ENCODE measurements around the gene PPP1R3G.

PPP1R3G gene

DNA sequence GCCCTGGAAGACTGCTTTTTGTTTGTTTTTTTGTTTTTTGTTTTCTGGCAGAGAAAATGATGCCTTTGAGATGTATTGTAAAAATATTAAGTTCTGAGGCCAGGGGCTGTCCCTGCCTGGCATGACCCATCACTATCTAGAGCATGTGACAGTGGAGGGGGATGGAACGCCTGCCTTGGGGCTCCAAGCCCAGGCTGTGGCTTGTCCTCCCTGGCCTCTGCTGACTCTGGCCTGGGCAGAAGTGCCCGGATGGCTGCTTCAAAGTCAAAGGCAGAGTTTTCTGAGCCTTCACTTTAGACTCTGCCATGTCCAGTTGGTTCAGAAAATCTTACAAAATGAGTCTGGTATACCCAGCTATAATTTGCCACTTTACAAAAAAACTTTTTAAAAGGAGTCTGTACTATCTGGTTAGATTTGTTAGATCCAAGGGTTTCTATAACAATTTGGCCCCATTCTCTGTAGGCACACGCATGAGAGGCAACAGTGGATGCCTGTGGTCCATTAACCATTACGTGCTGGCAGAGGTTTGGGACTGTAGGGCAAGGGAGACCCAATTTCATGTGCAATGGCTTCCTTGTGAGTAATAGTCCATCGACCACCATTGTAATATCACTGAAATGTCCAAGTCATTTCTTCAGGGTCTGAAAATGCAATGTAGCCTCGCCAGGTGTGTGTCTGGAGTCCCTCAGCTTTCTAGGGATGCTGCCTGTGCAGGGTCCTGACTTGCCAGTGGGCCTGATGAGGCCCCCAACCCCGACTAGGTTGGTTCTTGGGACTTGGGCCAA lies 8.3 kb downstream of the PPP1R3G start:
- no peak for DNase-seq (ENCODE audit: low read depth, low spot score)

DNA sequence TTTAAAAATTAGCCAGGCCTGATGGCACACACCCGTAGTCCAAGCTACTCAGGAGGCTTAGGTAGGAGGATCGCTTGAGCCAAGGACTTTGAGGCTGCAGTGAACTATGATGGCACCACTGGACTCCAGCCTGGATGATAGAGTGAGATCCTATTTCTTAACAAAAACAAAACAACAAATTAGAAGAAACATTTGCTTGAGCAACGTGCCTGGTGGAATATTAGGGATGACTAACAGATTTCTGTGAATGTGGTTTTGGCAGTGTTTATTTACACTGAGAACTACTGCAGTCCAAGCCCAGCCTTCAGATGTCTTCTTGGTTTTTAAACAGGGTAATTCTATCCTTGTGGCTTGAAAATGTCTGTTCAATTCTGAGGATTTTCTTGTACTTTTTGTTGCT lies 9.2 kb downstream of the PPP1R3G start:
- DNase-seq (ENCODE audit: low read depth, low spot score): no peak

DNA sequence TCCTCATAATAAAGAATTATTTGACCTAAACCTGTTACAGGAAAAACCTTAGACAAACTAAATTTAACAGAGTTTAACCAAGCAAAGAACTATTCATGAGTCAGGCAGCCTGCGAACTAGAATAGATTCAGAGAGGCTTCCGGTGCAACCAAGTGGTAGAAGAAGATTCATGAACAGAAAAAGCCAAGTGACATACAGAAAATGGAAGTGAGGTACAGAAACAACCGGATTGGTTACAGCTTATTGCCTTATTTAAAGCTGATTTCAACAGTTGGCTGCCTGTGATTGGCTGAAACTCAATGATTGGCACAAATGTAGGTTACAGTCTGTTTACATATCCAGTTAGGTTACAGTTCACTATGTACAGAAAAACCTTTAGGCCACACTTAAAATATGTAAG lies 10.1 kb downstream of the PPP1R3G start:
- DNase-seq (ENCODE audit: low read depth, low spot score): no peak

DNA sequence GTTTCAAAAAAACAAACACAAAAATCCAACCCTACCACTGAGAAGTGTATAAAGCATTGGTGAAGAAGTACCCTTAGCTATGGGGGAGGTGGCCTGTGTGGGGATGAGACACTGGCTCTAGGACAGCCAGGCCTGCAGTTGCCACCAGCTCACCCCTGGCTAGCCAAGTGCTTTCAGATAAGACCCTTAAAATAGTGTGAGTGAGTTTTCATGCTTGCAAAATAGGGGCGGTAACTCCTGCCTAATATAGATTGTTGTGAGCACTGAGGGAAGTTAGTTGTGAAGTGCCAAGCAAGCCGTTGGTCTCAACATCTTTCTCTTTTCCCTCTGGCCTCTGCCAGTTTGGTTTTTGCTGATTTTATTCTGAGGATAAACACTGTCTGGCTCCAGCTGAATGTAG lies 11.3 kb downstream of the PPP1R3G start:
- no peak for DNase-seq (ENCODE audit: low read depth, low spot score)

DNA sequence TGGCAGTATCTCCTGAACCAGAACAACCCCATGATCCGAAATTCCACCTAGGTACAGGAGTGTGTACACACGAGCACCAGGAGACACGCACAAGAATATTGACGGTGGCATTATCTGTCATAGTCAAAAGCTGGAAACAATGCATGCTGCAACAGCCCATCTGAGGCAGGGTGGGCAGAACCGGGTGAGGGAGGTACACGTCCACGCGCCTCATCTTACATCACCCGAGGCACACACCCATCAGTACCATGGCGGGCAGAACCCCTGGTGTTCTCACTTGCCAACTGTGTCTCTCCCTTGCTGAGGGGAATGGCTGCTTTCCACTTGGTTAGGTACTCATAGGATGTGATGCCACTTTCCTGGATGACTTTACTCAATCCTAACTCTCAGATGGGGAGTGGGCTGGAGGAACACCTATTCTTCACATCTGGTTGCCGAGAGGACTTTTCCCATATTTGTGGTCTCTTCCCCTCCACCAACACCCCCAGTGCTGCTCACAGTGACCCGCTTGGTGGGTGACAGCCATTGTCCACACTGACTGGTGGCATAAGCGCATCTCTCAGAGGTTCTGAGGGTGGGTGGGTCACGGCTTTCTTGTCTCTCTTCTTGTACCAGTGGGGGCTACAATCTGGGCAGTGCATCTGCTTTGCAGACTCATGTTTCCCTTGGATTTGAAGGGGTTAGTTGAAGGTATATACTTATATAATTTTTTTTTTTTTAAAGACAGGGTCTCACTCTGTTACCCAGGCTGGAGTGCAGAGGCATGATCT lies 13.5 kb downstream of the PPP1R3G start:
- DNase-seq (ENCODE audit: low read depth, low spot score): no peak

DNA sequence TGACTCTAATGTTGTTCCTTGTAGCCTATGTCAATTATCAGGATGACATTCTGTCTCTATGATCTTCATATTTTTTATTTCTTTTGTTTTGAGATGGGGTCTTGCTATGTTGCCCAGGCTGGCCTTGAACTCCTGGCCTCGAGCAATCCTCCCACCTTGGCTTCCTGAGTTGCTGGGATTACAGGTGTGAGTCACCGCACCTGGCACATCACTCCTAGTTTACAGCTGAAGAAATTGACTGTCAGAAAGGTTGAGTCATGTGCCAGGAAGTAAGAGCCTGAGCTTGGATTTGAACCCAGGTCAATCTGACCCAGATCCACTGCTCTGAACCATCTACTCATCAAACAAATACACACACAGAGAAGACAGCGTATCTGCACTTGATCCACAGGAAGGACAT lies 14.4 kb downstream of the PPP1R3G start:
- no peak for DNase-seq (ENCODE audit: low read depth, low spot score)

DNA sequence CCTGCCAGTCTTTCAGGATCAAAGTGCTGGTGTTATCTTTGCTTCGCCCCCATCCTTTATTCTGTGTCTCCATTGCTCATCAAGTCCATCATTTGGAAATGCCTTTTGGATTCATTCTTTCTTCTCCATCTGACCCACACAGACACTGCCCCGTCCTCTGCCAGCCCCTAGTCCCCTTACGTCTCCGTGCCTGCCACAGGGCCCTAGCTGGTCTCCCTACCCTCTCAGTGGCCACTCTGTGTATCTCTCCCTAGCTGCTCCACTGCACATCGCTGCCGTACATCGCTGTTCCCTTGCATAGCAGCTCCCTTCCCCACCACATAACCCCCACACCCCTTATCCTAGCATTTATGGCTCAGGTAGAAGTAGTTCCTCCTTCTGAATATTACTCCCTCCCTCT lies 15.7 kb downstream of the PPP1R3G start:
- no peak for DNase-seq (ENCODE audit: low read depth, low spot score)

DNA sequence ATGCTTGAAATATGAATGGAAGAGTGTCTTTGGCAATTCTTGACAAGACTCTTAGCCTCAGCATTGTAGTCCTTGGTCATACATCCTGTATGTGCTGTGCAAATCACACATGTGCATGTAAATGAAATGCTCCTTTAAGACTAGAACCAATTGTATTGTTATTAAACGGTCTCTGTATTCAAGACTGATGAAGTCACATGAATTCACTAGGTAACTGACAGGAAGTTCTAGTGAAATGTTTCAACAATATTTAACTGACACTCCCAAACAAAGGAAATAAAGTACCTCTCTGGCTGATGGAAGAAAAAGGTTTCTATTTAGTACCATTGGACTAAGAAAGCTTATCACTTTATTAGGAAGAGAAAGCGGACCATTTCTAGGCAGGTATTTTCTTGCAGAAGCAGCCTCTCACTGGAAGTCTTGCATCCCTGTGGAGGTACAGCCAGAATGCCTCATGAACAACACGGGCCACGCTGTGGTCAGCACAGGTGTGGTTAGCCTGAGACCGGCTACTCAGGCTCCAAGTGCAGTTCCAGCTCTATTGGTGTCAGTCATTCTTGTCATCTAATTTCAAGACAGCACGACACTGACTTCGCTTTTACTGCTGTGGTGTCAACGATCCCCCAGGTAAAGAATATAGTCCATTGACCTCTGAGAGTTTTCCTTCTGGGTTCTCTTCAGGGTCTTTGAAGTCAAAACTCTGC lies 17.3 kb downstream of the PPP1R3G start:
- DNase-seq (ENCODE audit: low read depth, low spot score): no peak

DNA sequence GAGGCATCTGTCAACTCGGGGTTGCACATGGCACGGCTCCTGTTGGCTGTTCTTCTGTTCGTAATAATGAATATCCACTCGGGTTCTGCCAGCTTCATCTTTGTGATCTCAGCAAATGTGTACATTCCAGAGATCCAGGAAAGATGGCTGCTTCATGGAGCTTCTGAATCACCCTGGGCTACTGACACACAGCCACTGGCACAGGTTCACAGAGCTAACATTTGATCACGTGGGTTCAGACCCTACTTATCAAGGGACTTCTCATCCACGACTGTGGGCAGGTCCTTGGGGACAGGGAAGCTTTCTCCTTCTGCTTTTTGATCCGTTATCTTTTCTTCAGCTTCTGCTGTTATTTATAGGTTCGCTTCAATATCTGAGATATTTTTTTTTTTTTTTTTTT lies 18.1 kb downstream of the PPP1R3G start:
- DNase-seq (ENCODE audit: low read depth, low spot score): no peak

DNA sequence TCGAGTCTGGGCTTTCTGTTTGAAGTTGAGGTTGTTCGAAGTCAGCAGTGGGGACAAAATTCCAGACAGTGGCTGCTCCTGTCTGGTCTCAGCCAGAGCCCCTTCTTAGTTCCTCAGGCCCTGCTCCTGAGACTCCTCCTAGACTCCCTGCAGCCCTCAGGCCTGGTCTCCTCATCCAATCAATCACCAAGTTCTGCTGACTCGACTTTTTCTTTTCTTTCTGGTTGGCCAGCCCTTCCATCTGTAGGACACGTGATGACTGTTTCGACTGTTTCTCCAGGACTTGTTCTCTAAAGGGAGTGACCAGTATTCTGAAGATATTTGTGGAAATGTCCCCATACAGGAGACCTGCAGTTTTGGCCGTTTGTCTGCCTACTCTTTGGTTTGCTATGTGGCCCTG lies 19.5 kb downstream of the PPP1R3G start:
- no peak for DNase-seq (ENCODE audit: low read depth, low spot score)

DNA sequence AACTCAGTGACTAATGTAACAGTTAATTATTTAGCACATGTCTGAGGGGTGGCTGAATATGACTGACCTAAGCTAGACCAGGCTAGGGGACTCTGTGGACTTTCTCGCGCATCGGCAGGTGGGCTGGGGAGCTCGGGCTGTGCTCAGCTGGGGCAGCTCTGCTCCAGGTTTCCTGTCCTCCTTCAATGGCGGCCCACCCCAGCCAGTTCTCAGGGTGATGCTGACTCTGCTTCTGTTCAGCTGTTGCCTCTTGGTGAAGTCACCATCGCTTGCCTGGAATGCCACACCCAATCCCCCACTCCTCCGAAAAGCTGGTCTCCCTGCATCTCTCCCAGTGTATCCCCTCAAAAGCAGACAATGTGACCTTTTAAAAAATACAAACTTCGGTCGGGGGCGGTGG lies 20.0 kb downstream of the PPP1R3G start:
- no peak for DNase-seq (ENCODE audit: low read depth, low spot score)

DNA sequence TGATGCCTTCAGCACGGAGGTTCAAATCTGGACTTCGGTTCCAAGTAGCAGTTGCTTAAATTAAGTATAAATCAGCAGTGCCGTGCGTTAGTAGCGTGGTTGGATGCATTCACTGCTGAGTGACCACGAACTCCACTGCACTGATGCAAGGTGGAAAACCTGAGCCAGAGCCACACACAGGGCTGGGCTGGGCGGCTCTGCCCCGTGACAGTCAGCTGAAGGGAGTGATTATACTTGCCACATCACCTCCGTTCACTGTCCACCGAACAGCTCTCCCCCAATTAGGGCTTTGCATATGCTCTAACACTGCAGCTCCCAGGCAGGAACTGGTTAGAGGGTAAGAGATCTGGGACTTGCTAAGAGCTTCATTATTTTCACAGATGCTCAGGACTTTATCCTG lies 22.2 kb downstream of the PPP1R3G start:
- no peak for DNase-seq (ENCODE audit: low read depth, low spot score)

DNA sequence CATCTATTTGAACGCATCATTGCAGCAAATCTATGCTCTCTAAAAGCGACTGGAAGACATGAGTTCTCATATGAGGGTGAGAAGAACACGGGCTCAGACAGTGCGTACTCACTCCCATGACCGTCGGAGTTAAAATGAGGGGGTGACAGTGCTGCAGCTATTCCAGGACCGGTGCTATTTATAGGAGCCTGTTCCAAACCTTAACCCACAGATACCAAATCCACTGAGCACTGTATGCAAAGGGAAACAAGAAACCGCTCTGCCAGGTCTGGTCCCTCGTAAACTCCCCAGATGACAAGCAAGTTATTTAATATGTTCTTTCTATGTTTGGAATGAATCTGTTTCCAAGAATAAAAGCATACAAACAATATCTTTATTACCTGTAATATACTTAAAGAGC lies 22.9 kb downstream of the PPP1R3G start:
- no peak for DNase-seq (ENCODE audit: low read depth, low spot score)

DNA sequence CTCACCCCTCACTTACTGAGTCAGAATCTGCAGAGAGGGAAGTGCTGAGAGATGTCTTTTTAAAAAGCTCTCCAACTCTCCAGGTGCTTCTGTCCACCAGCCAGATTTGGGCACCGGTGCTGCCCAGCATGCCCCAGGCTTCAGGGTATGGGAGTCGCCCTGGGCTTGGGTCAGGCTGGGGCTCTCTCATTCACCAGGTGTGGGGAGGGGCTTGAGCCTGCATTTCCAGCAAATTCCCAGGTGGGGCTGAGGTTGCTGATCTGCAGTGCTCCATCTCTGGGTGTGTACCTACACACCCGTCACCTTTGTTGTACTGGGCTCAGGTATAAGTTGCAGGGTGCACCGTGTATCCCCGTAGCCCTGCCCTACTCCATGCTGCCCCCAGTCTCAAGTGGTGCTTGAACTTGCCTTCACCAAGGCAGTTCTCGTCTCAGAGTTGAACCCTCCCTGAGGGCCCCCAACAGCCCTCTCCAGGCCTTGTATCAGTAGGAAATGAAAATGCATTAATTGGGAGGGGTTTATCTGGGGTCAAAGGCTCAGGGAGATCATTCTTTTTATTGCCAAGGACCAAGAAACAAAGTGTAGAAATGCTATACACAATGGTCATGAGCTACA lies 23.5 kb downstream of the PPP1R3G start:
- DNase-seq (ENCODE audit: low read depth, low spot score): no peak

DNA sequence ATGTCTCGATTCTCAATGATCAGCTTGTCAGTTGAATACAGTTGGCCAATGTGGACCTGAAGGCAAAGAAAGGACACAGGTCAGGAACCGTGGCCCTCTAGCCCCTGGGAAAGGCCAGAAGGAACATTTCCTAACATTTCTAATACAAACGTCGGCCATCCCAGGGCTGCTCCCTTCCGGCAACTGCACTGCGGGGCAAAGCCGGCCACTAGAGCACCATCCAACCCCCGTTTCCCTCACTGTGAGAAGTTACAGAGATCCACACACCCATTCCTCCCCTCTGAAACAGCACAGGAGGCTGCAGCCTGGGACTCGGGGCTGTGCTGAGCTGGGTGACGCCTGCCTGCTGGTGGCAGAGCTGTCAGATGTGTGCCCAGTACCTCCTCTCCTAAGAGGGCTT lies 24.3 kb downstream of the PPP1R3G start:
- no peak for DNase-seq (ENCODE audit: low read depth, low spot score)

DNA sequence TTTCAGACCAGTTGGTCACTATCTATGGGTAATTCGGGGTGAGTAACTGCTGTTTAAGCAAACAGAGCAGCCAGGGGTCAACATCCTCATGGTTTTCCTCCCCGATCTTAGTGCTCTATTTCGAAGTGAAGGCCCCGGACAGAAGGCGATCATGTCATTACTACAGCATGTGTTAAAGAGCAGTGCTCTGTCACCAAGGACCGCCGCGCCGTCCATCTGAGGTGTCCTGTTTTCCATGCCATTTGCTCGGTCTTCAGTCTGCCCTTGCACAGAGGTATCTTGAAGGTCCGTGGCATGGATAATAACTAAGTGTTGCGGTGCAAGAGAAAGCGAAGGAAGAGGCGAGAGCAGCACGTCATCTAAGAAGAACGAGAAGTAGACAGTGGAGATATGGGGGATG lies 25.1 kb downstream of the PPP1R3G start:
- no peak for DNase-seq (ENCODE audit: low read depth, low spot score)

DNA sequence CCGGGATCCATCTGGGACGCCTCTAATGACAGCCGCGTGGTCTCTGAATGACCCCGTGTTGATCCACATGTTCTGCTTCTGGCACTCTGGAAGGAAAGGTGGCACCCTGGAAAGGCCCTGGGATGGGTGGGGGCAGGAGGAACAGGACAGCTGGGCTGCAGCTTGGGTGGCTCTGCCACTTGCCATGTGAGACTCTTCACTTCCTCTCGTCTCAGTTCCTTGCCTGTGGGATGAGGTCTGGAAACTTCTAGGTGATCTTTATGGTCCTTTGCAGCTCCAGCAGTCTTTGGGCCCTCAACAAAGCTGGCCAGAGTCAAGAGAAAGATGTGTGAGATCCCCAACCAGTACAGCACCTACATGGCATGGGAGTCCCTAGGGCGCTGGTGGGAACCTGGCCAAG lies 26.5 kb downstream of the PPP1R3G start:
- DNase-seq (ENCODE audit: low read depth, low spot score): no peak

DNA sequence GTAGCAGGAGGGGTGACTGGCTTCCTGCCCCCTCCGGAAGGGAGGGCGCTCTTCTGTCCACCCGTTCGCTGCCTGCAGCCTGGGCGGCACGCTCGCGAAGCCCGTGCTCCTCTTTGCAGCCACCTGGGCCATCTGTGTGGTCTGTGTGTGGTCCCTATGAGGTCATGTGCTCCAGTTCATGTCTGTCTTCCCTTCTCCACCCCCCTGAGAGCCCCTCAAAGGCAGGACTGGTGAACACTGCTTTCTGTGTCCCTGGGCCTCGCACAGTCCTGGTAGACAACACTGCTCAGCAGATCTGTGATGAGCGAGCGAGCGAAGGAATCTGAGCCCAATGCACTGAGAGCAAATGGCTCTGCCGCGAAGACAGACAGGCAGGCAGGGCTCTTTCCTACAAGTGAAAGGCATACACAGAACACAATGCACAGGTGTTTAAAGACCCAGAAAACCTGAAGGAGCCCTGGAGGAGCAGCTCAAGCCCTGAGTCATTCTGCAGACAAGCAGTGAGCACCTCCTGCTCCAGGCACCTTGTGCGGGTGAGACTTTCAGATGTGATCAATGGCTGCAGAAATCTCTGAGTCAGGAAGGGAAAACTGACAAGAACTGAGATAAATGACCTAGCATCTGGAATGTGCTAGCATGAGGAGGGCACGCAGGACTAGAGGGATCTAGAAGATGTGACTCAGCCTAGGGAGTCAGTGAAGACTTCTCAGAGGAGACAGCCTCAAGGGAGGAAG lies 27.1 kb downstream of the PPP1R3G start:
- DNase-seq (ENCODE audit: low read depth, low spot score): no peak

DNA sequence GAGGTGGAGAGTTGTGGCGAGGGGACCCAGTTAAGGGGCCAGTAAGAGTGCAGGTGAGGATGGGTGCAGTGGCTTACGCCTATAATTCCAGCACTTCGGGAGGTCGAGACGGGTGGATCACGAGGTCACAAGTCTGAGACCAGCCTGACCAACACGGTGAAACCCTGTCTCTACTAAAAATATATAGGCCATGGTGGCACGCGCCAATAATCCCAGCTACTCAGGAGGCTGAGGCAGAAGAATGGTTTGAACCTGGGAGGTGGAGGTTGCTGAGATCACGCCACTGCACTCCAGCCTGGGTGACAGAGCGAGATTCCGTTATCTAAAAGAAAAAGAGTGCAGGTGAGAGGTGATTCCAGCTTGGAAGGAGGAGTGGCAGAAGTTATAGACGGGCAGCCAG lies 28.0 kb downstream of the PPP1R3G start:
- no peak for DNase-seq (ENCODE audit: low read depth, low spot score)

DNA sequence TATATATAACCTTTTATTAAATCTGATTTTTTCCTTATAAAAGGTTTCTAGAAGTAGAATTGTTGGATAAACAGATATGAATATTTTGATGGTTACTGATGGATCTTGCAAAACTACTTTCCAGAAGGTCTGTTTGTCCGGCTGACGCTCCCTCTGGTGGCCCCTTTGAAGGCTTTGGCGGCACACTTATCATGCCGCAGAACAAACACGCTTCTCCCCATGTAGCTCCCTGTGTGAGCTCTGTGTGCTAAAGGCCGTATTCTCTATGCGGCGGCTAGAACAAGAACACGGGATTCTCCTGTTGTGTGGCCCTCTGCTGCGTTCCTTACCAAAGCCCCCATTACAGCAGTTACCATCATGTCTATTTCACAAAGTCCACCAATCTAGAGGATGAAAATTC lies 30.0 kb downstream of the PPP1R3G start:
- DNase-seq (ENCODE audit: low read depth, low spot score): no peak

DNA sequence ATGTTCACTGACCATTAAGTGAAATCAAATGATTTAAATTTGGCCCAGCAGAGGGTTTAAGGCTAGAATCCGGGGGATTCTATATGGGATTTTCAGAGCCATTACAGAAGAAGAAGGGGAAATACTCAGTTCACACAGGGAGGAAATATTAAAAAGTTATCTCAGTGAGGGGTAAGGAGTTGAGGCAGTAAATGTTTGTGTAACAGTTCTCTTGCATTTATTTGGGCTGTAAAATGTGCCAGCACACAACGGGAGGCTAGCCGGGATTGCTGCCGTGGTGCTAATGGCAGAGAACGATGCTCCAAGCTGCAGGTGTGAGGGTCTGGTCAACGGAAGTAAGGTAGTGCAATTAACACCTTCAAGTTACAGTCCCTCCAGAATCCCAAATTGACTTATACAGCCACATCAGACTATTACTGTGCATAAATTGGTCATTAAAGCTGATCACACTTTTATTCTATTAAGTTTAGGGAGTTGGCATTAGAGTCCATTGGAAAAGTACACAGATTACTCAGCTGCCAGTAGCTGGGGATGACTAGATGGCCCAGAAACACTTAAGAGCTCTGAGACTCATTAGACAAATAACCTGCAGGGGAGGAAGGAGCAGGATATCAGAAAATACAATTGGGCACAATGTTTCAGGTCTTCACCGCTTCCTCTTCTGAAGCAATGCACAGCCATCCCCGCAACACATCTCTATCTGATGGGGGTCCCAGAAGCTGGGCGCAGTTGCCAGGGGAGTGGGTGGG lies 31.3 kb downstream of the PPP1R3G start:
- no peak for DNase-seq (ENCODE audit: low read depth, low spot score)

All from iPS DF 19.7 (cell line).